Liver (tissue), 9 donors: Measurements from ENCODE around the gene SSBP2. TPM values are rescaled to one million over a fixed set of nuclear protein-coding genes. Genes with fewer than 3 reads are reported as not detected.

Experiments used
- DNase-seq: peaks from one replicate; pipeline ENCODE4 v3.0.0-alpha.2; 2017; ENCODE audit warnings: low spot score
- H3K27ac ChIP-seq, 2 donors: one replicate each; pipeline ENCODE4 v1.7.0; 2013; ENCODE audit warnings: inconsistent platforms in 2 of 2, low read length in 2 of 2, control low read depth in 1 of 2, low read depth in 1 of 2, mild to moderate bottlenecking in 1 of 2
- H3K27me3 ChIP-seq, 4 donors: one replicate each; pipeline versions ENCODE4 v1.6.1 to v1.7.0; 2013; ENCODE audit warnings: low read length in 3 of 4, inconsistent platforms in 1 of 4, mild to moderate bottlenecking in 1 of 4, moderate library complexity in 1 of 4; ENCODE audit not compliant: control insufficient read depth in 4 of 4, insufficient read depth in 4 of 4
- H3K36me3 ChIP-seq, 4 donors: one replicate each; pipeline versions ENCODE4 v1.6.1 to v1.7.0; 2013; ENCODE audit warnings: low read length in 3 of 4, mild to moderate bottlenecking in 3 of 4, low read depth in 1 of 4, moderate library complexity in 1 of 4; ENCODE audit not compliant: control insufficient read depth in 4 of 4, insufficient read depth in 3 of 4
- H3K4me1 ChIP-seq, 4 donors: one replicate each; pipeline versions ENCODE4 v1.6.1 to v1.7.0; 2013; ENCODE audit warnings: low read length in 3 of 4, mild to moderate bottlenecking in 3 of 4, moderate library complexity in 1 of 4; ENCODE audit not compliant: control insufficient read depth in 4 of 4, insufficient read depth in 4 of 4
- H3K4me3 ChIP-seq, 3 donors: one replicate each; pipeline versions ENCODE4 v1.6.1 to v1.7.0; 2013; ENCODE audit warnings: low read length in 3 of 3, control low read depth in 1 of 3, low read depth in 1 of 3, mild to moderate bottlenecking in 1 of 3
- H3K9ac ChIP-seq, 2 donors: one replicate each; pipeline ENCODE4 v1.7.0; 2013; ENCODE audit warnings: low read length in 2 of 2, mild to moderate bottlenecking in 2 of 2, moderate library complexity in 2 of 2, control low read depth in 1 of 2, low read depth in 1 of 2
- H3K9me3 ChIP-seq, 4 donors: one replicate each; pipeline versions ENCODE4 v1.6.1 to v1.7.0; 2013; ENCODE audit warnings: low read length in 3 of 4; ENCODE audit not compliant: control insufficient read depth in 4 of 4
- ATF3 ChIP-seq: IDR thresholded peaks from 2 replicates; pipeline ENCODE4 v1.6.1; 2016; ENCODE audit warnings: antibody characterized with exemption
- EGR1 ChIP-seq, 2 donors: IDR thresholded peaks; 2 replicates each; pipeline ENCODE4 v1.6.1; 2016 to 2018; ENCODE audit warnings: antibody characterized with exemption in 2 of 2, low read depth in 2 of 2
- FOXA1 ChIP-seq: IDR thresholded peaks from 2 replicates; pipeline ENCODE4 v1.6.1; 2016; ENCODE audit warnings: antibody characterized with exemption
- FOXA2 ChIP-seq: IDR thresholded peaks from 2 replicates; pipeline ENCODE4 v1.6.1; 2016; ENCODE audit warnings: antibody characterized with exemption
- GABPA ChIP-seq, 2 donors: IDR thresholded peaks in 1 of 2; conservative IDR thresholded peaks in 1 of 2; 2 replicates each; pipeline ENCODE4 v1.6.1; 2016; ENCODE audit warnings: antibody characterized with exemption in 2 of 2, mild to moderate bottlenecking in 1 of 2, moderate library complexity in 1 of 2
- HNF4A ChIP-seq, 2 donors: conservative IDR thresholded peaks; 2 replicates each; pipeline ENCODE4 v1.6.1; 2016; ENCODE audit warnings: antibody characterized with exemption in 2 of 2, mild to moderate bottlenecking in 2 of 2
- HNF4G ChIP-seq: IDR thresholded peaks from 2 replicates; pipeline ENCODE4 v1.6.1; 2016; ENCODE audit warnings: antibody characterized with exemption
- JUND ChIP-seq, 2 donors: IDR thresholded peaks; 2 replicates each; pipeline ENCODE4 v1.6.1; 2016; ENCODE audit warnings: antibody characterized with exemption in 2 of 2
- NR2F2 ChIP-seq: IDR thresholded peaks from 2 replicates; pipeline ENCODE4 v1.6.1; 2016; ENCODE audit warnings: antibody characterized with exemption
- RAD21 ChIP-seq, 2 donors: IDR thresholded peaks; 2 replicates each; pipeline ENCODE4 v1.6.1; 2016; ENCODE audit warnings: antibody characterized with exemption in 2 of 2, mild to moderate bottlenecking in 2 of 2
- REST ChIP-seq: IDR thresholded peaks from 2 replicates; pipeline ENCODE4 v1.6.1; 2016; ENCODE audit warnings: antibody characterized with exemption, mild to moderate bottlenecking
- RXRA ChIP-seq, 2 donors: IDR thresholded peaks; 2 replicates each; pipeline ENCODE4 v1.6.1; 2017 to 2018; ENCODE audit warnings: antibody characterized with exemption in 2 of 2, mild to moderate bottlenecking in 1 of 2
- SP1 ChIP-seq: IDR thresholded peaks from 2 replicates; pipeline ENCODE4 v1.6.1; 2018; ENCODE audit warnings: antibody characterized with exemption, mild to moderate bottlenecking
- TAF1 ChIP-seq: conservative IDR thresholded peaks from 2 replicates; pipeline ENCODE4 v1.6.1; 2016; ENCODE audit warnings: antibody characterized with exemption, mild to moderate bottlenecking
- YY1 ChIP-seq: IDR thresholded peaks from 2 replicates; pipeline ENCODE4 v1.6.1; 2016; ENCODE audit warnings: antibody characterized with exemption, mild to moderate bottlenecking
- WGBS: extraction: QIAGEN DNeasy Blood & Tissue Kit; methylation state at CpG from one replicate; pipeline ENCODE4 v1.1.7; 2013; 5-methylcytosine and 5-hydroxymethylcytosine counted together
- polyA plus RNA-seq, 2 donors: library from polyadenylated mRNA; stranded (reverse) in 1 of 2; unstranded in 1 of 2; fragments of 200-250 nt in 1 of 2; fragments of >200 nt in 1 of 2; fragmentation: Nextera tagmentation in 1 of 2; extraction: Ambion mirVana in 1 of 2; gene quantifications; one replicate each; pipeline versions ENCODE4 v1.2.1 to v1.2.3, GENCODE V29; 2013 to 2015
- total RNA-seq, 2 donors: library from RNA; depleted of rRNA; stranded (reverse); fragments of >200 nt; gene quantifications; one replicate each; pipeline ENCODE4 v1.2.3, GENCODE V29; 2014
- TF ChIP-seq, protein P1 (sequence below): IDR thresholded peaks from 2 replicates; pipeline ENCODE4 v1.6.1; 2016; ENCODE audit warnings: antibody characterized with exemption
- TF ChIP-seq, protein P2 (sequence below): IDR thresholded peaks from 2 replicates; pipeline ENCODE4 v1.6.1; 2016; ENCODE audit warnings: antibody characterized with exemption
- TF ChIP-seq, protein P3 (sequence below): fragments of 150-350 bp; IDR thresholded peaks from 2 replicates; pipeline ENCODE4 v1.5.1; 2017; ENCODE audit warnings: improper control_type of control experiment, low read depth, low read length; ENCODE audit not compliant: missing input control
- donor health status: healthy.
- donor health status: healthy.
- donor health status: healthy.
- donor health status: healthy.
- donor health status: healthy.

SSBP2 gene
- total and polyA plus RNA-seq, 4 donors, result 2.2 to 10.1 (median 4.1) TPM

DNA sequence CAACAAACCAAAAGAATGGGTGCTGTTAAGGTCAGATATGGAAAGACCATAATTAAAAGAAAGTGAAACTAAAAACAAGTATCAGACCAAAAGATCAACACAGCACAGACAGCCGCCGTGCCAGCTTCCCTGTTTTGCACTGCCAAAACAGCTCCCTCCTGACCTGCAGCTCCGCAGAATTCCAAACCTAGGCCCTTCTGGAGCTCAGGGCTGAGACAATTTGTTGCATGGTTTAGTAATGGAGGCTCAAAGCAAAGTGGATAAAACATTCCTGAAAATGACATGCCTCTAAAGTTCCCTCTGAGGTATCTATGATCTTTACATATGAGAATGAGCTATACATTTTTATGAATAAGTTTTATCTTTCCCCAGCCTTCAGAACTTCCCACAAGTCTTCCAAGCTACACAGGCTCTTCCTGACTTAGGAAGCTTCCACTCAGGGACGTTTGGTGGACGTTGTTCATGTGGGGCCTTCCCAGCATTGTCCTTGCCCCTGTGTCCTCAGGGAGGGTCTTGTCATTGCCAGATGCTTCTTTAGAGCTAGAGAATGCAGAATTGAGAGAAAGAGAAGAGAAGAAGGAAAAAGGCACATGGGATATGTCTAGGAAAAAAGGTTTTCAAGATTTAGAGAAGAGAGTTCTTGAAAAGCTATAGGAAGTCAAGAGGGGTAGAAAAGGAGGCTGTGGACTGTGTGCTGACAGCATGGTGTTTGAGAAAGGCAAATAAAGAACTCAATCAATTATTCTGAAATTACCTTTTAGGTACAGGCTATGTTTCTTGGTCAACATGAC lies 28.4 kb upstream of the SSBP2 start:
- TF ChIP-seq GABPA (IDR thresholded peaks at IDR 0.05 in 1 of 2, conservative IDR thresholded peaks at IDR 0.05 in 1 of 2) (no peak), ATF3 (no peak), RAD21 (IDR thresholded peaks at IDR 0.05) (peak in 1 of 2 donors; percentile 10), FOXA2 (no peak), HNF4G (no peak), NR2F2 (no peak), EGR1 (IDR thresholded peaks at IDR 0.05; ENCODE audit: low read depth in 2 of 2) (no peak), YY1 (peak; percentile 71), TAF1 (no peak), SP1 (peak; percentile 57), RXRA (IDR thresholded peaks at IDR 0.05) (peak; percentile 10 to 37), FOXA1 (no peak), HNF4A (conservative IDR thresholded peaks at IDR 0.05) (peak; percentile 10 to 35), REST (no peak), JUND (IDR thresholded peaks at IDR 0.05) (no peak)
- TF ChIP-seq, protein P1, sequence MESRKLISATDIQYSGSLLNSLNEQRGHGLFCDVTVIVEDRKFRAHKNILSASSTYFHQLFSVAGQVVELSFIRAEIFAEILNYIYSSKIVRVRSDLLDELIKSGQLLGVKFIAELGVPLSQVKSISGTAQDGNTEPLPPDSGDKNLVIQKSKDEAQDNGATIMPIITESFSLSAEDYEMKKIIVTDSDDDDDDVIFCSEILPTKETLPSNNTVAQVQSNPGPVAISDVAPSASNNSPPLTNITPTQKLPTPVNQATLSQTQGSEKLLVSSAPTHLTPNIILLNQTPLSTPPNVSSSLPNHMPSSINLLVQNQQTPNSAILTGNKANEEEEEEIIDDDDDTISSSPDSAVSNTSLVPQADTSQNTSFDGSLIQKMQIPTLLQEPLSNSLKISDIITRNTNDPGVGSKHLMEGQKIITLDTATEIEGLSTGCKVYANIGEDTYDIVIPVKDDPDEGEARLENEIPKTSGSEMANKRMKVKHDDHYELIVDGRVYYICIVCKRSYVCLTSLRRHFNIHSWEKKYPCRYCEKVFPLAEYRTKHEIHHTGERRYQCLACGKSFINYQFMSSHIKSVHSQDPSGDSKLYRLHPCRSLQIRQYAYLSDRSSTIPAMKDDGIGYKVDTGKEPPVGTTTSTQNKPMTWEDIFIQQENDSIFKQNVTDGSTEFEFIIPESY, result no peak
- TF ChIP-seq, protein P2, sequence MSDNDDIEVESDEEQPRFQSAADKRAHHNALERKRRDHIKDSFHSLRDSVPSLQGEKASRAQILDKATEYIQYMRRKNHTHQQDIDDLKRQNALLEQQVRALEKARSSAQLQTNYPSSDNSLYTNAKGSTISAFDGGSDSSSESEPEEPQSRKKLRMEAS, result no peak
- TF ChIP-seq, protein P3, sequence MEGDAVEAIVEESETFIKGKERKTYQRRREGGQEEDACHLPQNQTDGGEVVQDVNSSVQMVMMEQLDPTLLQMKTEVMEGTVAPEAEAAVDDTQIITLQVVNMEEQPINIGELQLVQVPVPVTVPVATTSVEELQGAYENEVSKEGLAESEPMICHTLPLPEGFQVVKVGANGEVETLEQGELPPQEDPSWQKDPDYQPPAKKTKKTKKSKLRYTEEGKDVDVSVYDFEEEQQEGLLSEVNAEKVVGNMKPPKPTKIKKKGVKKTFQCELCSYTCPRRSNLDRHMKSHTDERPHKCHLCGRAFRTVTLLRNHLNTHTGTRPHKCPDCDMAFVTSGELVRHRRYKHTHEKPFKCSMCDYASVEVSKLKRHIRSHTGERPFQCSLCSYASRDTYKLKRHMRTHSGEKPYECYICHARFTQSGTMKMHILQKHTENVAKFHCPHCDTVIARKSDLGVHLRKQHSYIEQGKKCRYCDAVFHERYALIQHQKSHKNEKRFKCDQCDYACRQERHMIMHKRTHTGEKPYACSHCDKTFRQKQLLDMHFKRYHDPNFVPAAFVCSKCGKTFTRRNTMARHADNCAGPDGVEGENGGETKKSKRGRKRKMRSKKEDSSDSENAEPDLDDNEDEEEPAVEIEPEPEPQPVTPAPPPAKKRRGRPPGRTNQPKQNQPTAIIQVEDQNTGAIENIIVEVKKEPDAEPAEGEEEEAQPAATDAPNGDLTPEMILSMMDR, result no peak
- H3K4me1 ChIP-seq, result peaks cover 0 to 19% (median 6%) of the 10 kb centered on the region in 4 donors
- H3K36me3 ChIP-seq, result no peaks in the 10 kb centered on the region
- H3K9ac ChIP-seq, result peak overlapping the region; percentile 33 to 68
- peak; percentile 53 for DNase-seq
- 3% methylated on average over 5 of the region's 5 CpGs for WGBS
- H3K4me3 ChIP-seq, result peak overlapping the region; percentile 11 to 46 (median 20)
- peak overlapping the region; percentile 77 to 87 for H3K27ac ChIP-seq
- no peaks in the 10 kb centered on the region for H3K27me3 ChIP-seq
- no peaks in the 10 kb centered on the region for H3K9me3 ChIP-seq
